HG02852 (cell line): ENCODE results near the gene CYP2A7.
"Not testable (repeated sequence)": the region's sequence is repeated elsewhere in the genome, so short reads cannot be mapped to it uniquely, and the experiment has no call there.

ENCODE experiments used
- ATAC-seq: cut with Tn5 transposase; IDR thresholded peaks from one replicate; pipeline ENCODE4 v1.9.1; 2021; ENCODE audit warnings: mild to moderate bottlenecking, moderate library complexity; ENCODE audit not compliant: unreplicated experiment

CYP2A7 gene

GRCh38 chr19:40843653-40844052, 38.4 kb downstream of the CYP2A7 start:
- ATAC-seq, result not testable (repeated sequence)

GRCh38 chr19:40842997-40843652, 38.9 kb downstream of the CYP2A7 start:
- not testable (repeated sequence) for ATAC-seq

DNA sequence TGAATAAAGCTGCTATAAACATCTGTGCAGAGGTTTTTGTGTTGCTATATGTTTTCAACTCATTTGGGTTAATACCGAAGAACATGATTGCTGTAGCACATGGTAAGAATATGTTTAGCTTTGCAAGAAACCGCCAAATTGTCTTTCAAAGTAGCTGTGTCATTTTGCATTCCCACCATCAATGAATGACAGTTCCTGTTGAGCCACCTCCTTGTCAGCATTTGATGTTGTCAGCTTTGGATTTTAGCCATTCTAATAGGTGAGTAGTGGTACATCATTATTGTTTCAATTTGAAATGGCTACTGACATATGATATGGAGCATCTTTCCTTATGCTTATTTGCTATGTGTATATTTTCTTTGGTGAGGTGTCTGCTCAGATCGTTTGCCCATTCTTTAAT, 40.0 kb downstream of the CYP2A7 start:
- not testable (repeated sequence) for ATAC-seq

GRCh38 chr19:40838477-40838876, 43.6 kb downstream of the CYP2A7 start:
- ATAC-seq, result not testable (repeated sequence)

DNA sequence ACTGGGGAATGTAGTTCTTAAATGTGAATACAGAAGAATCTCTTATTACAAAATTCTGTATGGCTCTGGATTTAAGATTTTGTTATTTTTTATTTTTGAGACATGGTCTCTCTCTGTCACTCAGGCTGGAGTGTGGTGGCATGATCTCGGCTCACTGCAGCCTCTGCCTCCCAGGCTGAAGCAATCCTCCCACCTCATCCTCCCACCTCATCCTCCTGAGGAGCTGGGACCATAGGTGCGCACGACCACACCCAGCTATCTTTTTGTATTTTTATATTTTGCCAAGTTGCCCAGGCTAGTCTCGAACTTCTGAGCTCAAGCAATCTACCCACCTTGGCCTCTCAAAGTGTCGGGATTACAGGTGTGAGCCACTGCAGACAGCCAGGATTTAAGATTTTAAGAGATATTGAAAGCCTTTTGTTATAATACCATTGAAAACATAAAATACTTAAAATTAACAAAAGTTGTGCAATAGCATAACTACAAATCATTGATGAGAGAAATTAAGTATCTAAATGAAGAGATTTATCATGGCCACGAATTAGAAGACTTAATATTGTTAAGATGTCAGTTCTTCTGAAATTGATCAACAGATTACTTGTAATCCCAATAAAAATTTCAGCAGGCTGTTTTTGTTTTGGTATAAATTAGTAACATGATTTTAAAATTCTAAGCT, 45.1 kb downstream of the CYP2A7 start:
- ATAC-seq, result no peak

- ATAC-seq, result not testable (repeated sequence)
Observed at GRCh38 chr19:40833728-40834533, 48.1 kb downstream of the CYP2A7 start.

- not testable (repeated sequence) for ATAC-seq
Observed at GRCh38 chr19:40832431-40832790, 49.6 kb downstream of the CYP2A7 start.

DNA sequence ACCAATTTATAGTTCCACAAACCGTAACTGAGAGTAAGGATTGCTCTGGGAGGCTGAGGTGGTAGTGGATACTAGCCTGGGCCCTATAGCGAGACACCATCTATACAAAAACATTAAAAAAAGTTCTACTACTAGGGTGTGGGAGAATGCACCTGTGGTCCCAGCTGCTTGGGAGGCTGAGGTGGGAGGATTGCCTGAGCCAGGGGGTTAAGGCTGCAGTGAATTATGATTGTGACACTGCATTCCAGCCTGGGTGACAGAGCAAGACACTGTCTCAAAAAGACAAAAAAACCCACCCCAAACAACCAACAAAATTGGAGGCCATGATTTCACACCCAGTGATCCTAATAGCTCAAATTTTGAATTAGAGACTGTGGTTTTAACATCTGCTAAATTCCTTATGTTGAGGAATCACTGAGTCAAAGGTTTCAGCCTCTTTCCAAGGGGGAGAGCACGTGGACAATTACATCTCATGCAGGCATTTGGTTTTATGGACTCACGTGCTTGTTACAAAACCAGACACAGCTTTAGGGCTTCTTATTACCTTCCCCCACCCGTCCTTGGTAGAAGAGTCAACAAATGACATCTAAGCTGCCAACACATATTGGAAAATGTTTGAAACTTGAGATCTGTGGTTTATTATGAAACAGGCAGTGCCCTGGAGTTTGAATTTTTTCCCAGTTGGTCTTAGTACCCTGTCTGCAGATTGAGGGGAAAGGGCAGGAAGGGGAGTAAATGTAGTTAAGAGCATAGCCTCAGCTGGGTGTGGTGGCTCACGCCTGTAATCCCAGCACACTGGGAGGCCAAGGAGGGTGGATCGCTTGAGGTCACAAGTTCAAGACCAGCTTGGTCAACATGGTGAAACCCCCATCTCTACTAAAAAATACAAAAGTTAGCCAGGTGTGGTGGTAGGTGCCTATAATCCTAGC, 50.3 kb downstream of the CYP2A7 start:
- ATAC-seq, result no peak

GRCh38 chr19:40830741-40831140, 51.3 kb downstream of the CYP2A7 start:
- ATAC-seq, result not testable (repeated sequence)

DNA sequence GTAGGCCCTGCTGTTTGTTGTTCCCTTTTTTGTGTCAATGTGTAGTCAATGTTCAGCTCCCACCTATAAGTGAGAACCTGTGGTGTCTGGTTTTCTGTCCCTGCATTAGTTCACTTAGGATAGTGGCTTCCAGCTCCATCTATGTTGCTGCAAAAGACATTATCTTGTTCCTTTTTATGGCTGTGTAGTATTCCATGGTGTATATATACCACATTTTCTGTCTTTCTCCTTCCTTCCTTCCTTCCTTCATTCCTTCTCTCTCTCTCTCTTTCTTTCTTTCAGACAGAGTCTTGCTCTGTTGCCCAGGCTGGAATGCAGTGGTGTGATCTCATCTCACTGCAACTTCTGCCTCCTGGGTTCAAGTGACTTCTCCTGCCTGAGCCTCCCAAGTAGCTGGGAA, 52.8 kb downstream of the CYP2A7 start:
- ATAC-seq, result no peak

GRCh38 chr19:40827386-40828247, 54.4 kb downstream of the CYP2A7 start:
- ATAC-seq, result no peak

GRCh38 chr19:40826699-40827385, 55.2 kb downstream of the CYP2A7 start:
- ATAC-seq, result not testable (repeated sequence)

DNA sequence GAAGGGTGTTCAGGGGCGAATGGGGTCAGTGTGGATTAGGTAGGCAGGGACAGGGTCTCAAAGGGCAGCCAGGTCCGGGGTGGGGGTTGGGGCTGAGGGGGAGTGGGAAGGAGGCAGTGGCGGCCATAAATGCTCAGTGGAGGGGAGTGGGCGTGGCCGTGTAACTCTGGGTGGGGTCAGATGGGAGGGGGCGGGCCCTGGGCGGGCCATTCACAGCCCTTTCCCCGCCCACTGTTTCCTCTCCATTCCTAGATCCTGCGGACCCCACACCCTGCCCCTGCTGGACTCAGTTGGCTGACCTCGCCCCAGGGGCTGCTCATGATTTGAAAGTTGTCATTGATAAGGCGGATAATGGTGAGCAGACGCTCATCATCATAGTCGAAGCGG, 55.7 kb downstream of the CYP2A7 start:
- not testable (repeated sequence) for ATAC-seq

GRCh38 chr19:40825460-40826095, 56.5 kb downstream of the CYP2A7 start:
- not testable (repeated sequence) for ATAC-seq
